ENCODE measurements around the gene MYO1H.
A peak's percentile ranks its signal among the peaks of the same experiment; 100 is the strongest.

MYO1H gene

DNA sequence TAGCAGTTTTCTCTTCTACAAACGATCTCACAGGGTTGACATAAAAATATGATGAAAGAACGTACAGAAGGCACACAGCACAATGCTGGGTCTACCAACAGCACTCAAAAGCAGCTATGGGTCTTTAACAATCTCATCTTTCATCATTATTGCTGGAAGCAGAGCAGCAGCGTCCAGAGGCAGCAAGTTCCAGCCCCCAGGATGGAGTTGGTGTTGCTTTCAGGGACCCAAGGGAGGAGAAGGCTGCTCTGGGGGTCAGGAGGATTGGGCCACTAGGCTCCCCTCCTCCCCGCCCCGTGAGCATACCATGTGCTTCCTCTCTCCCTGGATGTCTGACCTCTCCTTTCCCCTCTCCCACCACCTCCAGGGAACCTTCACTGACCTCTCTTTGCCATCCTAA is 116.1 kb downstream of the MYO1H start:
- Histone ChIP-seq H3K4me2 (ENCODE audit: low read length) (peak overlapping the region; percentile 42), H3K23ac (ENCODE audit: low read length) (peak overlapping the region; percentile 37), H4K91ac (ENCODE audit: low read depth, low read length) (peak overlapping the region; percentile 90), H3K14ac (ENCODE audit: low read length) (peak overlapping the region; percentile 64), H4K12ac (ENCODE audit: low read depth, low read length) (peak overlapping the region; percentile 40), H4K8ac (ENCODE audit: low read depth, low read length) (peak overlapping the region; percentile 72), H3K79me2 (ENCODE audit: control insufficient read depth, insufficient read depth, low read length, poor library complexity) (peaks cover 38% of the 10 kb centered on the region), H2BK5ac (ENCODE audit: low read depth, low read length, poor library complexity) (peak overlapping the region; percentile 86), H3K18ac (ENCODE audit: low read length) (peak overlapping the region; percentile 84), H2AK5ac (ENCODE audit: low read length) (peak overlapping the region; percentile 92), H2AFZ (ENCODE audit: insufficient read depth, low read length, poor library complexity) (peak overlapping the region; percentile 77), H3K4me1 (ENCODE audit: control insufficient read depth in 1 of 2, insufficient read depth in 2 of 2, low read length in 2 of 2) (peaks cover 72 to 77% of the 10 kb centered on the region in 2 experiments), H3K4ac (ENCODE audit: low read depth, low read length) (peak overlapping the region; percentile 83), H2BK120ac (ENCODE audit: insufficient read depth, low read length, poor library complexity) (peak overlapping the region; percentile 88), H3K79me1 (ENCODE audit: low read length) (peaks cover 52% of the 10 kb centered on the region), H3K4me3 (ENCODE audit: low read depth, low read length) (no peak overlapping the region), H3K27ac (ENCODE audit: low read depth, low read length) (peak overlapping the region; percentile 98), H3K9ac (ENCODE audit: low read length) (no peak overlapping the region), H2BK12ac (ENCODE audit: low read length) (peak overlapping the region; percentile 80), H3K36me3 (ENCODE audit: control insufficient read depth in 1 of 2, insufficient read depth in 2 of 2, low read length in 2 of 2) (peaks cover 41 to 45% of the 10 kb centered on the region in 2 experiments), H3K27me3 (ENCODE audit: insufficient read depth, low read length) (no peaks in the 10 kb centered on the region), H3K9me3 (ENCODE audit: insufficient read depth, low read depth, low read length) (no peaks in the 10 kb centered on the region)
- WGBS (ENCODE audit: extremely low coverage, insufficient coverage, insufficient read length): no CpG with 5 or more reads among the region's 5 CpGs
- DNase-seq: peak in 1 of 2 donors; percentile 26

DNA sequence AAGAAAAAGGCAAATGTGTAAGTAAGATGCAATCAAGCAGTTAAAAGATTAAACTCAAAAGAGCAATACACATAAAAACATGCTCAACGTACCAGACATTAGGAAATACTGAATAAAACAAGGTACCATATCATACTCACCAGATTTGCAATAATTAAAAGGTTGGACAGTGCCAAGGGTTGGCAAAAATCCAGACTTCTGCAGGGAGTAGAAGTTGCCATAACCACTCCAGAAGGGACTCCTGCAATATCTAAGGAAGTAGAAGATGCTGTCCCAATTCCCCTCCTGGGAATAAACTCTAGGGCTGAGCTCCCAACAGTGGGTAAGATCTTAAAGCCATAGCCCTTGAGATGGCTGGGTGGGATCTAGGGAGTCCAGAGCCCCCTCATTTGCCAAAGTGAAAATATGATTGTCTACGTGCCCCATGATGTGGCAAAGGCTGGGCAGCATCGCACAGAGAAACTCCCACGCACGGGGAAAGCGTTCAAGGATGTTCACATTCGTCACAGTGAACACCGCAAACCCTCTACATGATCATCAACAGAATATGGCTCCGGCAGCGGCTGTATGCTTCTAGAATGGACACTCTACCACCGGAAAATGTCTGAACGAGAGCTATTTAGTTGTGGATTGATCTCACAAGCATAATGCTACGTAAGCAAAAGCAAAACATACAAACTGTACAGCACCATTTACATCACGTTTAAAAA is 117.1 kb downstream of the MYO1H start:
- H2BK12ac ChIP-seq (ENCODE audit: low read length): peak overlapping the region; percentile 42
- H3K4me1 ChIP-seq (ENCODE audit: control insufficient read depth in 1 of 2, insufficient read depth in 2 of 2, low read length in 2 of 2): peaks cover 75 to 76% of the 10 kb centered on the region in 2 experiments
- peak overlapping the region; percentile 56 for H2BK120ac ChIP-seq (ENCODE audit: insufficient read depth, low read length, poor library complexity)
- H3K4me3 ChIP-seq (ENCODE audit: low read depth, low read length): no peak overlapping the region
- no peak overlapping the region for H4K12ac ChIP-seq (ENCODE audit: low read depth, low read length)
- H2AK5ac ChIP-seq (ENCODE audit: low read length): peak overlapping the region; percentile 24
- H3K79me2 ChIP-seq (ENCODE audit: control insufficient read depth, insufficient read depth, low read length, poor library complexity): peaks cover 42% of the 10 kb centered on the region
- peak overlapping the region; percentile 16 for H3K14ac ChIP-seq (ENCODE audit: low read length)
- H2AFZ ChIP-seq (ENCODE audit: insufficient read depth, low read length, poor library complexity): no peak overlapping the region
- H3K4me2 ChIP-seq (ENCODE audit: low read length): no peak overlapping the region
- peak overlapping the region; percentile 20 for H2BK5ac ChIP-seq (ENCODE audit: low read depth, low read length, poor library complexity)
- no peaks in the 10 kb centered on the region for H3K9me3 ChIP-seq (ENCODE audit: insufficient read depth, low read depth, low read length)
- no peaks in the 10 kb centered on the region for H3K27me3 ChIP-seq (ENCODE audit: insufficient read depth, low read length)
- DNase-seq: no peak
- no peak overlapping the region for H3K23ac ChIP-seq (ENCODE audit: low read length)
- WGBS (ENCODE audit: extremely low coverage, insufficient coverage, insufficient read length): no CpG with 5 or more reads among the region's 14 CpGs
- H3K79me1 ChIP-seq (ENCODE audit: low read length): peaks cover 51% of the 10 kb centered on the region
- H4K8ac ChIP-seq (ENCODE audit: low read depth, low read length): no peak overlapping the region
- peak overlapping the region; percentile 80 for H3K4ac ChIP-seq (ENCODE audit: low read depth, low read length)
- peak overlapping the region; percentile 20 for H4K91ac ChIP-seq (ENCODE audit: low read depth, low read length)
- peaks cover 51 to 52% of the 10 kb centered on the region in 2 experiments for H3K36me3 ChIP-seq (ENCODE audit: control insufficient read depth in 1 of 2, insufficient read depth in 2 of 2, low read length in 2 of 2)
- H3K18ac ChIP-seq (ENCODE audit: low read length): peak overlapping the region; percentile 26
- peak overlapping the region; percentile 4 for H3K27ac ChIP-seq (ENCODE audit: low read depth, low read length)
- H3K9ac ChIP-seq (ENCODE audit: low read length): no peak overlapping the region

DNA sequence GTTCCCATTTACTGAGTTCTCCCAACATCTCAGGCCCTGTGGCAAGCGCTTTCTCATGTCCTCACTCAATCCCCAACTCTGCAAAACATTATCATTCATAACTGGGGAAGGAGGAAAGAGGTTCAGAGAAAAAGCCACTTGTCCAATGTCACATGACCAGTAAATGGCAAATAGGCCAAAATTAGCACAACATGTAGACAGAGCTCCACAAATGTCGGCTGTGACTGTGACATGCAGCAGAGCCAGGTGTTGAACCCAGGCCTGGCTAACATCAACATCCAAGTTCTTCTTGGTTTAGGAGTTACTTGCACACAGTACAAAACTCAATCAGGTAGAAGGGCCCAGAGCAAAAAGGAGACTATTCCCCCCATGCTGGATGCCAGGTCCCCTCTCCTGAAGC is 118.6 kb downstream of the MYO1H start:
- Histone ChIP-seq H3K4ac (ENCODE audit: low read depth, low read length) (peak overlapping the region; percentile 35), H3K14ac (ENCODE audit: low read length) (no peak overlapping the region), H3K79me2 (ENCODE audit: control insufficient read depth, insufficient read depth, low read length, poor library complexity) (peaks cover 40% of the 10 kb centered on the region), H3K27ac (ENCODE audit: low read depth, low read length) (peak overlapping the region; percentile 7), H2AK5ac (ENCODE audit: low read length) (no peak overlapping the region), H3K4me2 (ENCODE audit: low read length) (no peak overlapping the region), H3K36me3 (ENCODE audit: control insufficient read depth in 1 of 2, insufficient read depth in 2 of 2, low read length in 2 of 2) (peaks cover 43 to 54% of the 10 kb centered on the region in 2 experiments), H3K4me3 (ENCODE audit: low read depth, low read length) (no peak overlapping the region), H2BK5ac (ENCODE audit: low read depth, low read length, poor library complexity) (peak overlapping the region; percentile 25), H2AFZ (ENCODE audit: insufficient read depth, low read length, poor library complexity) (peak overlapping the region; percentile 3), H3K23ac (ENCODE audit: low read length) (no peak overlapping the region), H2BK120ac (ENCODE audit: insufficient read depth, low read length, poor library complexity) (no peak overlapping the region), H4K12ac (ENCODE audit: low read depth, low read length) (no peak overlapping the region), H3K4me1 (ENCODE audit: control insufficient read depth in 1 of 2, insufficient read depth in 2 of 2, low read length in 2 of 2) (peaks cover 61 to 62% of the 10 kb centered on the region in 2 experiments), H4K8ac (ENCODE audit: low read depth, low read length) (no peak overlapping the region), H3K79me1 (ENCODE audit: low read length) (peaks cover 38% of the 10 kb centered on the region), H3K18ac (ENCODE audit: low read length) (no peak overlapping the region), H3K9me3 (ENCODE audit: insufficient read depth, low read depth, low read length) (no peaks in the 10 kb centered on the region), H3K9ac (ENCODE audit: low read length) (no peak overlapping the region), H2BK12ac (ENCODE audit: low read length) (no peak overlapping the region), H3K27me3 (ENCODE audit: insufficient read depth, low read length) (no peaks in the 10 kb centered on the region), H4K91ac (ENCODE audit: low read depth, low read length) (peak overlapping the region; percentile 20)
- WGBS (ENCODE audit: extremely low coverage, insufficient coverage, insufficient read length): no CpG with 5 or more reads among the region's 2 CpGs
- no peak for DNase-seq

DNA sequence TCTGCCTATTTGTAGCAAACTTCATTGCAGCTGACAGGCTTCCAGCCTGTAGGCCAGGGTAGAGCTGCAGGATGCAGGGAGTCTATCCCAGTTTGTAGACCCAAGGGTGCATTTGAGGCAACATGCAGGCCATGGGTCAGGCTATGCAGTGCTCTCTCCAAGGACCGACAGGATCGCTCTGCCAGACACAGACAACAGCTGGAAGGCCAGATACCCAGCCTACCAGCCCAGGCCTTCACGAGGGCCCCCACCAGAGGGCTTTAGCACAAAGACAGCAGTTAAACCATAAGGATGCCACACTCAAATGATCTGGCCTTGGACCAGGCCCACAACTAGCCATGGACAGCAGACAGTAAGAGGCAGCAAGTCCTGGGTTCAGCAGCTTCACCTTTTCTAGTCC is 119.1 kb downstream of the MYO1H start:
- Histone ChIP-seq H3K27me3 (ENCODE audit: insufficient read depth, low read length) (no peaks in the 10 kb centered on the region), H2AFZ (ENCODE audit: insufficient read depth, low read length, poor library complexity) (no peak overlapping the region), H3K14ac (ENCODE audit: low read length) (no peak overlapping the region), H2BK120ac (ENCODE audit: insufficient read depth, low read length, poor library complexity) (no peak overlapping the region), H3K4me2 (ENCODE audit: low read length) (no peak overlapping the region), H4K8ac (ENCODE audit: low read depth, low read length) (no peak overlapping the region), H3K4ac (ENCODE audit: low read depth, low read length) (peak overlapping the region; percentile 6), H3K36me3 (ENCODE audit: control insufficient read depth in 1 of 2, insufficient read depth in 2 of 2, low read length in 2 of 2) (peaks cover 41 to 56% of the 10 kb centered on the region in 2 experiments), H3K9ac (ENCODE audit: low read length) (no peak overlapping the region), H2AK5ac (ENCODE audit: low read length) (no peak overlapping the region), H3K23ac (ENCODE audit: low read length) (no peak overlapping the region), H2BK5ac (ENCODE audit: low read depth, low read length, poor library complexity) (no peak overlapping the region), H3K4me1 (ENCODE audit: control insufficient read depth in 1 of 2, insufficient read depth in 2 of 2, low read length in 2 of 2) (peaks cover 56 to 58% of the 10 kb centered on the region in 2 experiments), H3K79me2 (ENCODE audit: control insufficient read depth, insufficient read depth, low read length, poor library complexity) (peaks cover 37% of the 10 kb centered on the region), H3K18ac (ENCODE audit: low read length) (no peak overlapping the region), H4K91ac (ENCODE audit: low read depth, low read length) (no peak overlapping the region), H3K9me3 (ENCODE audit: insufficient read depth, low read depth, low read length) (no peaks in the 10 kb centered on the region), H2BK12ac (ENCODE audit: low read length) (no peak overlapping the region), H3K27ac (ENCODE audit: low read depth, low read length) (peak overlapping the region; percentile 7), H4K12ac (ENCODE audit: low read depth, low read length) (no peak overlapping the region), H3K79me1 (ENCODE audit: low read length) (peaks cover 35% of the 10 kb centered on the region), H3K4me3 (ENCODE audit: low read depth, low read length) (no peak overlapping the region)
- WGBS (ENCODE audit: extremely low coverage, insufficient coverage, insufficient read length): no CpG with 5 or more reads among the region's 3 CpGs
- DNase-seq: no peak

Measured in trophoblast cell (in vitro differentiated cells and primary cell).